Heart left ventricle (tissue), 13 donors: Measurements from ENCODE around the gene LRRFIP1.
"Not testable (repeated sequence)": the region's sequence is repeated elsewhere in the genome, so short reads cannot be mapped to it uniquely, and the experiment has no call there.

Experiments used
- CTCF ChIP-seq, 12 donors: fragments of 200-600 bp; sonication (generic) in 4 of 12; IDR thresholded peaks; one replicate each; pipeline versions ENCODE4 v1.5.0 to v1.8.0; 2018 to 2022; ENCODE audit warnings: antibody characterized with exemption in 12 of 12, mild to moderate bottlenecking in 5 of 12
- POLR2A ChIP-seq, 2 donors: fragments of 450-650 bp; IDR thresholded peaks; one replicate each; pipeline ENCODE4 v1.6.1; 2017; ENCODE audit warnings: antibody characterized with exemption in 2 of 2, mild to moderate bottlenecking in 2 of 2, moderate library complexity in 2 of 2
- donor health status: ischemic (EF 13 %, LVEDD 7.1; RV severe dilation, severe dysfunction).
- donor health status: DM: no; HTN: yes; CAD: no.
- donor health status: DM: no; HTN: no; CAD: no.
- donor health status: ischemic (EF 25% LVEDD 6.9; RV normal size, moderate dysfunction).
- donor health status: ischemic (EF 25% LVEDD 5.7; RV mildly dilated, moderate dysfunction).
- donor health status: ischemic (EF 35%, LVEDD 5.7; RV mildly dilated, moderate dysfunction).
- donor health status: nonischemic (EF 11% LVEDD 7.7; RV severe dilation, severe dysfunction).
- donor health status: DM: yes; HTN: yes; CAD: no.
- donor health status: PGD.
- donor health status: ischemic (EF 29% LVEDD 5.4; RV normal size, mild dysfunction).
- donor health status: nonischemic (EF 23%, LVEDD 6.1; RV moderate dilation, normal function).

DNA sequence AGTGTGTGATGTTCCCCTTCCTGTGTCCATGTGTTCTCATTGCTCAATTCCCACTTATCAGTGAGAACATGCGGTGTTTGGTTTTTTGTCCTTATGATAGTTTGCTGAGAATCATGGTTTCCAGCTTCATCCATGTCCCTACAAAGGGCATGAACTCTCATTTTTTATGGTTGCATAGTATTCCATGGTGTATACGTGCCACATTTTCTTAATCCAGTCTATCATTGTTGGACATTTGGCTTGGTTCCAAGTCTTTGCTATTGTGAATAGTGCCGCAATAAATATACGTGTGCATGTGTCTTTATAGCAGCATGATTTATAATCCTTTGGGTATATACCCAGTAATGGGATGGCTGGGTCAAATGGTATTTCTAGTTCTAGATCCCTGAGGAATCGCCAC is 156.3 kb downstream of the LRRFIP1 start:
- not testable (repeated sequence) for TF ChIP-seq CTCF, POLR2A (IDR thresholded peaks at IDR 0.05)
